HG03432 (cell line): ENCODE measurements around the gene PRKCA.

Experiments used
- ATAC-seq: cut with Tn5 transposase; IDR thresholded peaks from one replicate; pipeline ENCODE4 v1.9.1; 2021; ENCODE audit warnings: mild to moderate bottlenecking, moderate library complexity; ENCODE audit not compliant: unreplicated experiment

The PRKCA gene

DNA sequence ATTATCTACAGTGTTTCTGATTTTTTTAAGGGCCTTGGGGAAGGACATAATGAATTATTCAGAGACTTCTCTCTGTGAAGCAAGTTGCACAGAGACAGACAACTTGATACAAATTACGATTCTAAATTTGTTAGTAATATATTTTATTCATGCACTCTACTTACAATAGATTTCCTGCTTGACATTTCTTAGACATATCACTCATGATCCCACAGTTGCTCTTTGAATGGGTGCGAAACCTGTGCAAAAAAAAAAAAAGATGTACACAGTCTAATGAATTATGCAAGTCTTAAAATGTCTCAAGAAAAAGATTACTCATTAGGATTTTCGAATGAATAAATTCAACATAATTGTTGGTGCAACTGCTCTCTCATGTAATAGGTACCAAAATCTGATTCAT lies 254.8 kb downstream of the PRKCA start:
- ATAC-seq, result no peak

DNA sequence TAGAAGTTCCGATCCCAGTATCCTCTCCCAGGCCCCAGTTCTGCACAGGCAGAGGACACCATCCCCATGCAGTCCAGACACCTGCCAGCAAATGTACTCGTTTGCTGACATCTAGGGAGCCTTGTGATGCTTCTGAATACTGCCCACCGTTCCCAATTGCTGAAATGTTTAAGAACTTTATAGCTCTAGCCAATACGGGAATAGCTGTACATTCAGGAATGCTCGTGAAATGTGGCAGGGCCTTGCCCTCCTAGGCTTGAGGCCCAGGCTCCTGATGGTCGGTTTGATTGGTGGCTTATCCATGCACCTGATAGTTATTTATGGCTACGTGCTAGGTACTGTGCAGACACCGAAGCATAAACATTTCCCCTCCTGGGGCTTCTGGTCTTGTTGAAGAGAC lies 255.5 kb downstream of the PRKCA start:
- ATAC-seq, result no peak

DNA sequence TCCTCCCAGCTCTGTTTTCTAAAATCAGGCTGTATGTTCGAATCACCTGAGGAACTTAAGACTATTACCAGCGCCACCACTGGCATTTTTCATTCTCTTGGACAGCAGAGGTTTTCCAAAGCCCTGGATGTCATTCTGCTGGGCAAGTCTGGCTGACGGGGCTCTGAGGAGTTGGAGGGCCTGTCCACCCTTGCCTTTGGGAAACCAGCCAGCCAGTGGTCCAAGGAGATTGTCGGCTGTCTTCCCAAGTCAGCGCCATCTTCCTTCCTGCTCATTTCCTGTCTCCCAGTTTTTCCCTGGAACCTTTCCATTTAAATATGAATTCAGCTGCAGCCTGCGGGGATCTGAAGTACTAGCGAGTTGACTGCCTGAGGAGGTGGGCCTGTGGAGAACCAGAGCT lies 258.3 kb downstream of the PRKCA start:
- no peak for ATAC-seq

DNA sequence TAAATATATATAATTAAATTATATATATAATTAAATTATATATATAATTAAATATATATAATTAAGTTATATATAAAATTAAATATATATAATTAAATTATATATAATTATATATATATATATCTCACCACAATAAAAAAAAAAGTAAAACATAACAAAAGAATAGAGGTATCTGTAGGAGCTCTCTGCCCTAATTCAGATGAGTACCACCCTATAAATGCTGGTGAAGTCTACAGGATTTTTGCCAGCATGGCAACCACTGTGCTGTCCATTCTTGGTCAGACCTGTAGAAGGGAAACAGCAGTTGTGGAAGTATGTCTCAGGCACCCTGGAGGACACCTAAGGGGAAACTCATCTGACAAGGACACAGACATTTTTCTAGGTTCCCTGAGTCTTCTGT lies 259.7 kb downstream of the PRKCA start:
- ATAC-seq, result no peak

DNA sequence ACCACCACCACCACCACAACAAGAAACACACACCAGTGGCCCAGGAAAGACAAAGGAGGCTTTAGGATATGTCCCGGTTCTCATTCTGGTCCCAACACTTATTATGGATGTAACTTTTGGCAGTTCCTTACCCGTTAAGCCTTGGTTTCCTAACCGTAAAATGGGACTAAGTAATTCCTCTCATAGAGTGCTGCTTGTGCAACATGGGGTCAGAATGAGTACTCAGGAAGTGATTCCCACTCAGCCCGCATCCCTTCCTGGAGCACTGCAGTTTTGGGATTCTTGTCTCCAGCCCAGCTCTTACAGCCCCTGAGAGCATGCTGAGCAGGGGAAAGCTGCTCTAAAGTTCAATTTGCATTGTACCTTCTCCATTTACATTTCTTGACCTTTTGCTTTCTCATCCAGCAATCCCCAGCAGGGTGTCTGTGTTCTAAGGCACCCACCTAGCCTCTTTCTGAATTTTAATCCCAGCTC lies 262.6 kb downstream of the PRKCA start:
- no peak for ATAC-seq

DNA sequence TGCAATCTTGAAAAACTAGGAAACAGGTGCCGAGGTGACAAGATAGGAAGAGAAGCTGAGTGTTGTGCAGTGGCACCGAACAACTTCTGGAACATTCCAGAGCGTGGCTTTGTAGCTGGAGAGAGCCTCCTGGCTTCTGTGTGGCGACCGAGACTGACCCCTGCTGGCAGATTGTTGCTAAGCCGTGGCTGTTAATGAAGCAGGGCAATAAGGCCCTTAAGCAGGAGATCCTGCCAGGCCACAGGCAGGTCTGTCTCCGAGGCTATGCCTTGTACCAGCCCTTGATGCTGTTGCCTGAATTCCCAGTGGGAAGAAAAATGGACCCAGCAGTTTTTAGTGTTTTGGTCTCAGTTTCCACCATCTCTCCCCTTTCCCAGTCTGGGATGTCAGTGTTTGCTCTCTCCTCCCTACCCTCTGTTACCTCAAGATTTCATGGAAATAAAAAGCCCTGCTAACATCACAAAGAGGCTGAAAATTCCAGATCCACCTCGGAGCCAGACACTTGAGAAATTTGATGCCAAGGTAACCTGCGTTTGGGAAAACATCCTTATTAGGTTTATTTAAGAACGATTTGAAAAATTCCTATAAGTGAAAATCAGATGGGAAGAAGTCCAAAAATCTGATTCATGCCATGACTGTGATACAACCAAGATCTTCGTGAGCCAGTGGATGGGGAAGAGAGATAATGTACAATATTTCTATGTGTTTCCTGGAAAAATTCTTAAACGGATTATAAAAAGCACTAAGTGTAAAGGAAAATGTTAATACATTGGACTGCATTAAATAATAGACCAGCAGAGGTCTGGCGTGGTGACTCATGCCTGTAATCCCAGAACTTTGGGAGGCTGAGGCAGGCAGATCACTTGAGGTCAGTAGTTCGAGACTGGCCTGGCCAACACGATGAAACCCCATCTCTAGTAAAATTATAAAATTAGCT lies 265.1 kb downstream of the PRKCA start:
- ATAC-seq, result peak; percentile 73

- no peak for ATAC-seq
Measured at GRCh38 chr17:66569572-66569971, 267.2 kb downstream of the PRKCA start.

DNA sequence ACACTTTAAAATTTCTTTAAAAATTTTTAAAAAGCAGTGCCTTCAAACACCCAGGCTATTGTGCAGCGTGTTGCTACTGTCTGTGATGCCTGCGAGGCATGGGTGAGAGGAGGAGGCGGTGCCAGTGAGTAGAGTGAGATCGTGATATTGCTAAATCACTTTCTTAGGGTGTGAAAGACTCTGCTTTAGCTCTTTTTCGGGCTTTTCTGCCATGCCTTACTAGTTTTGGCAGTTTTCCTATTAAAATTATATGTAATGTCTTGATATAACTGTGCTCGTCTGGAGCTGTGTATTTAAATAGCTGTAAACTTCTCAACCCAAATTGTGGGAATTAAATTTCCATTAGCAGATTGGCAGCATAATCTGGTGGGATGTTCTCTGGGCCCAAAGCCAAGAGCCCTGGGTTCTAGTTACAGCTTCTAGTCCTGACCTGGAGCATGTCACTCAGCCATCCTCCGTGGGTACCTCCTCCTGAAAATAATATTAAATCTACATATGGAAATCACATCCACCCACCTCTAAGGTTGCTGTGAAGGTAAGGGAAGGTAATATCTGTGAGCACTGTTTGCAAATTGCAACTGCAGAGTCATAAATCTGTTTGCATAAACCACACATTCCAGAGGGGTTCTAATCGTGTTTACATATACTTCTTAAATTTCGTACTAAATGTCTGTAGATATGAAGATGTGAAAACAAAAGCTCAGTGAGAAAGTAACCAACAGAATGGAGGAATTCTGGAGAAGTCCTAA lies 268.2 kb downstream of the PRKCA start:
- no peak for ATAC-seq

GRCh38 chr17:66571745-66572144 lies 269.3 kb downstream of the PRKCA start:
- no peak for ATAC-seq

DNA sequence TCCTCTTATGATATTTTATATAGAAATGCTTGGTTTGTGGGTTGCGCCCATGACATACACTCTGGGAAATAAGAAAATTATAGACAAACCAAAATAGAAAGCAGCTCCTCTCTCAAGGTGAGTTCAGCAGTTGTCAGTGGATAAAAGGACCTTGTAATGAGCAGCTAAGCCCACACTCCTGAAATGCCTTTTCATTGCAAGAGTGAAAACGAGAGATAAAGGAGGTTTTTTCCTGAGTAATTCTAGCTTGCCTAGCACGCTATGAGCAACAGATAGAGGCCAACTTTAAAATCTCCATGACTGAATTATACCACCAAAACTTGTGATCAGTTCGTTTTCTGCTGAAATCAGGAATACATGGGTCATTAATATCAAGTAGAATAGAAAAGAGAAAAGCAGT lies 270.7 kb downstream of the PRKCA start:
- no peak for ATAC-seq

- no peak for ATAC-seq
Measured at GRCh38 chr17:66574123-66574522, 271.7 kb downstream of the PRKCA start.

DNA sequence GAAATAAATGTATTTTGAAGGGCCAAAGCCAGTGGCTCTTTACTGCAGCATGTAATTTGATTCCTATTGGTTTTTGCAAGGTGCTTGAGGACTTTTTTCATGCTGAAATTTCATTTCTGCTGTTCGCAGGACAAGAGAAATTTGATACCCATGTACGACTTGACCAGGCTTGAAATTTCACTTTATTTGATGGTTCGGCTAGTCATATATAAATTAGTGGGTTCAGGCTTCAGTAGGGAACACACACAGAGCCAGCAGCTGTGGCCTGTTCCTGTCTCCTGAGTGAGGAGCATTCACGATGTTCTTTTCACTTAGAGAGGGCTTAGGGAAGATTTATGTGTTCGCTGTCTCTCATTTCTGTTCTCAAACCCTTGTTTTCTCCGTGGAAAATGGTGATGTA lies 274.1 kb downstream of the PRKCA start:
- ATAC-seq, result no peak

DNA sequence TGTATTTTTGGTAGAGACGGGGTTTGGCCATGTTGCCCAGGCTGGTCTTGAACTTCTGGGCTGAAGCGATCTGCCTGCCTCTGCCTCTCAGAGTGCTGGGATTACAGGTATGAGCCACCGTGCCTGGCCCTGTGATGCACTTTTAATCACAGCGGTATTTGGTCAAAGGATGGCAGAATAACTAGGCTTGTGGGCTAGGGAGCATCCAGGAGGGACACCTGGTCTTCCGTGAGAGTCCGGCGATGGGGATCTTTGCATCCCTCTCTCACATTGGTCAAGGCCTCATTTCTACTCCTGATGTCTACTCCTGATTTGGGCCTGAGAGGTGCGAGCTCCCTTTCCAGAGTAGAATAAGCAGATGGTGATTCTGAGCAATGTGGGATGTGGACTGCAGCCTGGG lies 274.6 kb downstream of the PRKCA start:
- no peak for ATAC-seq

DNA sequence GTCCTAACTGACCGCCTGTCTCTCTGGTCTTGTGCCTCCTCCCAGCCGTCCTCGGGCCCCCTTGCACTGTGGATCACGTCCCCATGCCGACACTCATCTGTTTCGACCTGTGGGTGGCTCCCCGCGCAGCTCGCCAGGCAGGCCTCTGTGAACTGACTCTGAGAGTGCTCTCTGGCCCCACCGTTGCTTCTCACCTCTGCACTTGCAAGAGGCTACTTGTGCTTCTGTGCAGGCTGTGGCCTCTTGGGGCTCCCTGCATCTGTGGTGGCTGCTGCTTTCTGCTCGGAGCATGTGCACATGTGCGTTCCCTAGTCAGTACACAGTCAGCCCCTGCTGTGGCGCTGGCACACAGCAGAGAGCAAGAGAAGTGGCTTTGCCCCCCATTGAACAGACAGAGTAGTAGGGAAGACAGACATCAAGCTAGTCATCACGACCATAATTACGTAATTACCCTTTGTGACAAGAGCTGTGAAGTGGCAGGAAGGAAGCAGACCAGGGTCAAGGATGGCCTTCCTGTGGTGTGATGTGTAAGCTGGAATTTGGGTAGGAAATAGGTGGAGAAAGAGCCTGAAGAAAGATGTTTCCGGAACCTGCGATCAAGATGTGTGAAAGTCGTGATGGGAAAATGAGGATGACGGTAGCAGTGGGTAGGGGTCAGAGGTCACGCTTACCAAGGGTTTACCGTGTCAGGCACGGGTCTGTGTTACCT lies 276.5 kb downstream of the PRKCA start:
- ATAC-seq, result no peak

DNA sequence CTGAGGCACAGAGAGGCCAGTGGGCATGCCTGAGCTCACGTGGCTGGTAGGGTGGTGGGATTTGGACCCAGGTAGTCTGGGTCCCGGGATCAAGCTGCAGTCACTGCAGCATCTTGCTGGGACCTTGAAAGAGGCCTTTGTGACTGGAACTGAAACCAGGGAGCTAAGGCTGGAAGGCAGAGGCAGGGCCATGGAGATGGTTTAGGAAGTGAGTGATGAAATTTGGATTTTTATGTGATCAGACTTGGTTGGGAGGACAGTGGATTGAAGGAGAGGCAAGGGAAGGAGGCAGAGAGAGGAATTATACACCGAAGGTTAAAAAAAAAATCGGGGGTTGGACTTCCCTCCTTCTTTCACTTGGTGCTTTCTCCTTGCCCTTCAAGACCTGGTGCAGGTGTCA lies 277.1 kb downstream of the PRKCA start:
- ATAC-seq, result no peak

DNA sequence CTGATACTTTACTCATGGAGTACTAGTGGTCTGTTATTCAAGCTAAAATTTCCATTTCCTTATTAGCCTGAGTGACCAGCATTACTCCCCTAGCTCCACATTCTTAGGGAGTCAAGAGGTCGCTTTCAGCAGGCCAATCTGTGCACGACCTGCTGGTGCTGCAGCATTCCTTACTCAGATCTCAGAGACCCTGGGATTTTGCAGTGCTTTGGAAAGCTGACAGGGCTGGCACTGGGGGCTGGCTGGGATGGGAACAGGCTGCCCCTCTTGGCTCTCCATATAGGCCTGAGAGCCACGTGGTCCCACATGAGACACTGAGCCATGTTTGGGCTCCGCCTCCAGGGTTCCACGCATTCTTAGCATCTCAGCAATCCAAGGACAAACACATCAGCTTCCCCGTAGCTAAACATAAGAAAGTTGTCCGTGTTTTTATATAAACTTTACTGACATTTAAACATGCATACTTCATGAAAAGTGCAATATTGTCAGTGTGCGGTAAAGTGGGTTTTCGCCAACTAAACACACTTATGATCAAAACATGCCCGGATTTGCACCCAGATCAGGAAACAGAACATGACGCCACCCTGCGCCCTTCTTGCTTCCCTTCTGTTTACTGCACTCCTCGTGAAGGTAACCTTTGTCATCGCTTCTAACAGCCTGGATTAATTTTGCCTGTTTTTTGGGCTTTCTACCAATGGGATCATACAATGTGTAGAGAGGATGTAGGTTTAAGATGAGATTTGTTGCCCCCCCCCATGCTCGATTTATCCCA lies 278.0 kb downstream of the PRKCA start:
- no peak for ATAC-seq

GRCh38 chr17:66580956-66581391 lies 278.6 kb downstream of the PRKCA start:
- no peak for ATAC-seq

DNA sequence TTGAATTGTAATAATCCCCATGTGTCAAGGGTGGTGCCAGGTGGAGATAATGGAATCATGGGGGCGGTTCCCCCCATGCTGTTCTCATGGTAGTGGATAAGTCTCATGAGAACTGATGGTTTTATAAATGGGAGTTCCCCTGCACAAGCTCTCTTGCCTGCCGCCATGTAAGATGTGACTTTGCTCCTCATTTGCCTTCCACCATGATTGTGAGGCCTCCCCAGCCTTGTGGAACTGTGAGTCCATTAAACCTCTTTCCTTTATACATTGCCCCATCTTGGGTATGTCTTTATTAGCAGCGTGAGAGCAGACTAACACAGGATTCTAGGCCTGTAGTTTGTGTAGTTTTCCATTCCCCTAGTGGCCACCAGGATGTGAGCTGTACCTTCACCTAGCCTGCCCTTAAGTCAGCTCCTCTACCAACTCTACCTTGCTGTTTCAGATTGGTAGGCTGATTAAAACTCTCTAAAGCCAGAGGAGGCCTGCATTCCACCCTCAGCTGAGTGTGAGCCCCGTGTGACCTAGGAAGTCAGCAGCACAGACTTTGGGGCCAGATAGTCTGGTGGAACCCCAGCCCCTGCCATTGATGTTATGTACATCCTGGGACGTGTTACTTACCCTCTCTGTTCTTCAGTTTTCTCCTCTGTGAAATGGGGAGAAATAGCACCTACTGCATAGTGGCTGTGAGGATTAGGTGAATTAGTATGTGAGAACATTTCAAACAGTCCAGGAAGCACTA lies 280.1 kb downstream of the PRKCA start:
- no peak for ATAC-seq

- no peak for ATAC-seq
Measured at GRCh38 chr17:66583112-66583748, 280.8 kb downstream of the PRKCA start.
